Neural cell (in vitro differentiated cells): ENCODE measurements around the gene ZCCHC14. TPM values are rescaled to one million over a fixed set of nuclear protein-coding genes. Genes with fewer than 3 reads are reported as not detected.

Experiments used
- H2AFZ ChIP-seq: fragments of 200-600, 300-800 bp; sonication (generic), shearing (Covaris generic); 2 replicates; pipeline ENCODE4 v1.6.0; 2014; ENCODE audit warnings: low read depth, mild to moderate bottlenecking, antibody characterized with exemption, low read length, moderate library complexity
- H3F3A ChIP-seq: fragments of 200-600 bp; shearing (Covaris generic); 2 replicates; pipeline ENCODE4 v1.6.1; 2016; ENCODE audit warnings: mild to moderate bottlenecking, moderate library complexity, mixed read lengths, antibody characterized with exemption, low read length; ENCODE audit not compliant: insufficient read depth, poor library complexity, severe bottlenecking
- H3K27ac ChIP-seq: fragments of 200-600, 300-800 bp; sonication (generic), shearing (Covaris generic); 2 replicates; pipeline ENCODE4 v1.5.1; 2014; ENCODE audit warnings: mild to moderate bottlenecking, low read length, moderate library complexity
- H3K27me3 ChIP-seq: fragments of 300-800, 200-600 bp; sonication (generic), shearing (Covaris generic); 2 replicates; pipeline ENCODE4 v1.6.0; 2014; ENCODE audit warnings: mild to moderate bottlenecking, low read depth, low read length, moderate library complexity; ENCODE audit not compliant: insufficient read depth
- H3K36me3 ChIP-seq: fragments of 300-800, 200-600 bp; sonication (generic), shearing (Covaris generic); 2 replicates; pipeline ENCODE4 v1.5.1; 2014; ENCODE audit warnings: mild to moderate bottlenecking, antibody characterized with exemption, low read length, moderate library complexity; ENCODE audit not compliant: insufficient read depth
- H3K4me2 ChIP-seq: fragments of 300-800, 200-600 bp; sonication (generic), shearing (Covaris generic); 2 replicates; pipeline ENCODE4 v1.6.0; 2014; ENCODE audit warnings: mild to moderate bottlenecking, low read length
- H3K4me3 ChIP-seq: fragments of 300-800, 200-600 bp; sonication (generic), shearing (Covaris generic); 2 replicates; pipeline ENCODE4 v1.5.1; 2014; ENCODE audit warnings: mild to moderate bottlenecking, low read length, moderate library complexity
- H3K79me2 ChIP-seq: fragments of 200-600 bp; shearing (Covaris generic); replicated peaks from 2 replicates; pipeline ENCODE4 v1.6.0; 2014; ENCODE audit warnings: mild to moderate bottlenecking, low read length, moderate library complexity; ENCODE audit not compliant: insufficient read depth
- H3K9ac ChIP-seq: fragments of 300-800, 200-600 bp; sonication (generic), shearing (Covaris generic); 2 replicates; pipeline ENCODE4 v1.6.1; 2016; ENCODE audit warnings: mild to moderate bottlenecking, low read length, mixed read lengths
- H3K9me2 ChIP-seq: fragments of 200-600 bp; shearing (Covaris generic); 2 replicates; pipeline ENCODE4 v1.6.1; 2016; ENCODE audit warnings: mild to moderate bottlenecking, low read length, mixed read lengths; ENCODE audit not compliant: insufficient read depth
- H3K9me3 ChIP-seq: fragments of 200-600, 300-800 bp; sonication (generic), shearing (Covaris generic); 2 replicates; pipeline ENCODE4 v1.6.1; 2016; ENCODE audit warnings: mild to moderate bottlenecking, mixed run types, low read length, moderate library complexity, mixed read lengths
- H4K20me1 ChIP-seq: fragments of 200-600 bp; shearing (Covaris generic); 2 replicates; pipeline ENCODE4 v1.6.1; 2016; ENCODE audit warnings: mild to moderate bottlenecking, mixed run types; ENCODE audit not compliant: insufficient read depth
- CTCF ChIP-seq: fragments of 450-650 bp; IDR thresholded peaks from 2 replicates; pipeline ENCODE4 v1.5.1; 2014; ENCODE audit warnings: antibody characterized with exemption, mild to moderate bottlenecking, moderate library complexity; ENCODE audit not compliant: poor library complexity, severe bottlenecking
- EP300 ChIP-seq: fragments of 450-650 bp; conservative IDR thresholded peaks from 2 replicates; pipeline ENCODE4 v1.6.1; 2014; ENCODE audit warnings: antibody characterized with exemption, mild to moderate bottlenecking, moderate library complexity; ENCODE audit not compliant: poor library complexity, severe bottlenecking
- EZH2 ChIP-seq: fragments of 200-600, 300-800 bp; shearing (Covaris generic), sonication (generic); IDR thresholded peaks from 2 replicates; pipeline ENCODE4 v1.6.1; 2014; ENCODE audit warnings: antibody characterized with exemption, low read length, borderline replicate concordance, mild to moderate bottlenecking; ENCODE audit not compliant: insufficient read depth, poor library complexity, severe bottlenecking
- MXI1 ChIP-seq: fragments of 450-650 bp; conservative IDR thresholded peaks from 2 replicates; pipeline ENCODE4 v1.6.1; 2014; ENCODE audit warnings: antibody characterized with exemption, mild to moderate bottlenecking; ENCODE audit not compliant: poor library complexity, severe bottlenecking
- POLR2AphosphoS5 ChIP-seq: IDR thresholded peaks from 2 replicates; pipeline ENCODE4 v1.6.1; 2012
- RAD21 ChIP-seq: fragments of 450-650 bp; conservative IDR thresholded peaks from 2 replicates; pipeline ENCODE4 v1.6.1; 2014; ENCODE audit warnings: antibody characterized with exemption, mild to moderate bottlenecking, moderate library complexity
- REST ChIP-seq: IDR thresholded peaks from 2 replicates; pipeline ENCODE4 v1.6.1; 2012; ENCODE audit warnings: borderline replicate concordance
- SMC3 ChIP-seq: fragments of 450-650 bp; conservative IDR thresholded peaks from 2 replicates; pipeline ENCODE4 v1.6.1; 2014; ENCODE audit warnings: antibody characterized with exemption, mild to moderate bottlenecking, moderate library complexity; ENCODE audit not compliant: poor library complexity
- TAF1 ChIP-seq: IDR thresholded peaks from 2 replicates; pipeline ENCODE4 v1.6.1; 2012; ENCODE audit warnings: low read depth
- polyA plus RNA-seq: library from polyadenylated mRNA; depleted of rRNA; stranded (reverse); fragments of >200 nt; gene quantifications from 2 replicates; pipeline ENCODE4 v1.2.3, GENCODE V29; 2014

ZCCHC14 gene
- polyA plus RNA-seq, 1 donor from 2014 or later = 22.1 TPM

- H2AFZ ChIP-seq = no peak overlapping the region
- H3K4me3 ChIP-seq = peak overlapping the region; percentile 87
- no peaks in the 10 kb centered on the region for H3K9me3 ChIP-seq
- H4K20me1 ChIP-seq = no peaks in the 10 kb centered on the region
- peaks cover 19% of the 10 kb centered on the region for H3K79me2 ChIP-seq
- TF ChIP-seq EP300 = no peak
- no peak for TF ChIP-seq EZH2
- no peak for TF ChIP-seq SMC3
- TF ChIP-seq MXI1 = peak; percentile 1
- no peaks in the 10 kb centered on the region for H3K27me3 ChIP-seq
- peak overlapping the region; percentile 63 for H3K27ac ChIP-seq
- H3F3A ChIP-seq = no peaks in the 10 kb centered on the region
- H3K9me2 ChIP-seq = no peaks in the 10 kb centered on the region
- H3K4me2 ChIP-seq = peak overlapping the region; percentile 25
- peak overlapping the region; percentile 72 for H3K9ac ChIP-seq
- no peaks in the 10 kb centered on the region for H3K36me3 ChIP-seq
Observed at GRCh38 chr16:87382023-87382785, 110.6 kb downstream of the ZCCHC14 start.

GRCh38 chr16:87380881-87381280 is 111.9 kb downstream of the ZCCHC14 start:
- Histone ChIP-seq H3K9ac (no peak overlapping the region), H3F3A (no peaks in the 10 kb centered on the region), H3K36me3 (no peaks in the 10 kb centered on the region), H3K4me2 (no peak overlapping the region), H3K27me3 (no peaks in the 10 kb centered on the region), H4K20me1 (no peaks in the 10 kb centered on the region), H3K9me3 (no peaks in the 10 kb centered on the region), H3K27ac (no peak overlapping the region), H3K4me3 (peak overlapping the region; percentile 87), H3K79me2 (peaks cover 19% of the 10 kb centered on the region), H3K9me2 (no peaks in the 10 kb centered on the region), H2AFZ (no peak overlapping the region)
- no peak for TF ChIP-seq REST
- TF ChIP-seq RAD21 = no peak
- TF ChIP-seq EZH2 = no peak
- TF ChIP-seq EP300 = no peak
- TF ChIP-seq TAF1 = no peak
- TF ChIP-seq POLR2AphosphoS5 = no peak
- no peak for TF ChIP-seq CTCF
- TF ChIP-seq MXI1 = no peak
- no peak for TF ChIP-seq SMC3
